Chondrocyte (in vitro differentiated cells): ENCODE measurements around the gene ARPC5. TPM values are rescaled to one million over a fixed set of nuclear protein-coding genes. Genes with fewer than 3 reads are reported as not detected.

ENCODE experiments used
- DNase-seq: peaks from one replicate; pipeline ENCODE4 v3.0.0; 2021; ENCODE audit warnings: mixed read lengths, low spot score
- H3K27ac Mint-ChIP-seq: one replicate; pipeline ENCODE4 v1.8.0; 2021; ENCODE audit warnings: mild to moderate bottlenecking, moderate library complexity, mixed read lengths; ENCODE audit not compliant: unreplicated experiment
- H3K27me3 Mint-ChIP-seq: 2 replicates; pipeline ENCODE4 v1.8.0; 2021; ENCODE audit warnings: low read depth, mixed read lengths
- H3K36me3 Mint-ChIP-seq: 2 replicates; pipeline ENCODE4 v1.8.0; 2021; ENCODE audit warnings: low read depth, mixed read lengths
- H3K4me1 Mint-ChIP-seq: 2 replicates; pipeline ENCODE4 v1.8.0; 2021; ENCODE audit warnings: low read depth, mild to moderate bottlenecking, mixed read lengths
- H3K4me3 Mint-ChIP-seq: one replicate; pipeline ENCODE4 v1.8.0; 2021; ENCODE audit warnings: mild to moderate bottlenecking, moderate library complexity, mixed read lengths; ENCODE audit not compliant: unreplicated experiment
- H3K9me3 Mint-ChIP-seq: 2 replicates; pipeline ENCODE4 v1.8.0; 2021; ENCODE audit warnings: low read depth, mixed read lengths
- CTCF ChIP-seq: fragments of 200-600 bp; sonication (generic); IDR thresholded peaks from 2 replicates; pipeline ENCODE4 v1.5.0; 2021; ENCODE audit warnings: antibody characterized with exemption, mild to moderate bottlenecking, moderate library complexity
- total RNA-seq: library from RNA; stranded (reverse); gene quantifications from 3 replicates; pipeline ENCODE4 v1.2.1, GENCODE V29; 2021

The ARPC5 gene
- total RNA-seq, 1 donor from 2014 or later = 192 TPM

- H3K27me3 Mint-ChIP-seq = no peaks in the 10 kb centered on the region
- no peaks in the 10 kb centered on the region for H3K36me3 Mint-ChIP-seq
- no peaks in the 10 kb centered on the region for H3K9me3 Mint-ChIP-seq
- TF ChIP-seq CTCF = no peak
- DNase-seq = no peak
- H3K27ac Mint-ChIP-seq = no peak overlapping the region
- H3K4me1 Mint-ChIP-seq = no peaks in the 10 kb centered on the region
- H3K4me3 Mint-ChIP-seq = no peak overlapping the region
Measured at GRCh38 chr1:183646776-183647175, 11.2 kb upstream of the ARPC5 start.

- H3K4me3 Mint-ChIP-seq = no peak overlapping the region
- no peaks in the 10 kb centered on the region for H3K27me3 Mint-ChIP-seq
- H3K4me1 Mint-ChIP-seq = no peaks in the 10 kb centered on the region
- DNase-seq = no peak
- no peak for TF ChIP-seq CTCF
- no peaks in the 10 kb centered on the region for H3K36me3 Mint-ChIP-seq
- no peak overlapping the region for H3K27ac Mint-ChIP-seq
- H3K9me3 Mint-ChIP-seq = no peaks in the 10 kb centered on the region
Measured at GRCh38 chr1:183645531-183645930, 9.9 kb upstream of the ARPC5 start.

- Mint-ChIP-seq H3K4me3 (no peak overlapping the region), H3K27ac (no peak overlapping the region), H3K4me1 (peaks cover 1% of the 10 kb centered on the region), H3K27me3 (no peaks in the 10 kb centered on the region), H3K36me3 (no peaks in the 10 kb centered on the region), H3K9me3 (no peaks in the 10 kb centered on the region)
- no peak for TF ChIP-seq CTCF
- no peak for DNase-seq
Measured at GRCh38 chr1:183642166-183642565, 6.6 kb upstream of the ARPC5 start.

GRCh38 chr1:183640193-183640592, 4.6 kb upstream of the ARPC5 start:
- no peak overlapping the region for H3K4me3 Mint-ChIP-seq
- H3K9me3 Mint-ChIP-seq = no peaks in the 10 kb centered on the region
- H3K27ac Mint-ChIP-seq = no peak overlapping the region
- H3K4me1 Mint-ChIP-seq = peaks cover 12% of the 10 kb centered on the region
- no peaks in the 10 kb centered on the region for H3K27me3 Mint-ChIP-seq
- peaks cover 2% of the 10 kb centered on the region for H3K36me3 Mint-ChIP-seq
- no peak for TF ChIP-seq CTCF
- no peak for DNase-seq

- Mint-ChIP-seq H3K4me3 (no peak overlapping the region), H3K27ac (no peak overlapping the region), H3K4me1 (peaks cover 12% of the 10 kb centered on the region), H3K9me3 (no peaks in the 10 kb centered on the region), H3K36me3 (peaks cover 2% of the 10 kb centered on the region), H3K27me3 (no peaks in the 10 kb centered on the region)
- TF ChIP-seq CTCF = no peak
- no peak for DNase-seq
Measured at GRCh38 chr1:183638649-183639387, 3.2 kb upstream of the ARPC5 start.
